Ishikawa (cell line): ENCODE measurements around the gene IL1A.

Source experiments
- CEBPB ChIP-seq: IDR thresholded peaks from 2 replicates; pipeline ENCODE4 v1.6.1; 2012
- EP300 ChIP-seq: IDR thresholded peaks from 2 replicates; pipeline ENCODE4 v1.6.1; 2012; ENCODE audit warnings: borderline replicate concordance
- FOXM1 ChIP-seq: IDR thresholded peaks from 2 replicates; pipeline ENCODE4 v1.6.1; 2012; ENCODE audit warnings: low read depth, borderline replicate concordance
- RAD21 ChIP-seq: IDR thresholded peaks from 2 replicates; pipeline ENCODE4 v1.6.1; 2012; ENCODE audit warnings: low read depth
- REST ChIP-seq: IDR thresholded peaks from 2 replicates; pipeline ENCODE4 v1.6.1; 2012; ENCODE audit warnings: low read depth, mild to moderate bottlenecking

DNA sequence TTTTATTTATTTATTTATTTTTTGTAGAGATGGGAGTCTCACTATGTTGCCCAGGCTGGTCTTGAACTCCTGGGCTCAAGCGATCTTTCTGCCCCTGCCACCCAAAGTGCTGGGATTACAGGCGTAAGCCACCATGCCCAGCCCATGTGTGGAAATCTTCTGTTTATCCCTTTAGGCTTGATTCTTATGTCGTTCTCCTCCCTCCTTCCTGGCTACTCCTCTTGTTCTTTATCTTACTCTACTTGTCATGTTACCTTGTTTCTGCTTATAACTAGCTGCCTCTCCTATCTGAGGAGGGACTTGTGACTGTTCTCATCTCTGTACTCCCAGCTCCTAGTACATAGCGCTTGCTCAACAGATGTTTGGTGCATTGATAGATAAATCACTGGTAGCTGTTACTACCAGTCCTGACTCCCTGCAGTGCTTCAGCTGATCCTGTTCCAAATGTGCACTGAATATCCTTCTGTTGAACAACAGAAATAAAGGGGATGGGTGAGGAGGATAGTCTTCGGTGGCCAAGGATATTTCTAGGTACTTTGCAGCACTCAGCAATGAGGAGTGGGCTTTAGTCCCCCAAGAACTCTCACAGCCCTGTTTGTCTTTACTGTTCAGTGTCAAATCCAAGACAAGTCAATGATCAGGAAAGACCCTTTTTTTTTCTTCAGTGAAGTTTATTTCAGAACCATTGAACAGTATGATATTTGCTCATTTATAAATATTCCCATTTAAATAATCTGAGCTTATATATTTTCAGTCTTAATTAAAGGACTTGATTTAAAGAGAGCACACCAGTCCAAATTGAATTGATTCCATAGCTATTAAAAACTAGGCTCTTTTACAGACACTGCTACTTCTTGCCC lies 45.0 kb upstream of the IL1A start:
- TF ChIP-seq REST: no peak
- no peak for TF ChIP-seq RAD21
- TF ChIP-seq CEBPB: no peak
- TF ChIP-seq EP300: no peak
- no peak for TF ChIP-seq FOXM1
